GM19463 (cell line): ENCODE results near the gene KCNN3.

Source experiments
- ATAC-seq: cut with Tn5 transposase; IDR thresholded peaks from one replicate; pipeline ENCODE4 v1.9.1; 2021; ENCODE audit warnings: mild to moderate bottlenecking, moderate library complexity; ENCODE audit not compliant: unreplicated experiment

Gene KCNN3

GRCh38 chr1:154774175-154774855 lies 95.8 kb downstream of the KCNN3 start:
- ATAC-seq, result no peak

GRCh38 chr1:154773551-154773950 lies 96.5 kb downstream of the KCNN3 start:
- ATAC-seq, result no peak

GRCh38 chr1:154772606-154773506 lies 97.2 kb downstream of the KCNN3 start:
- no peak for ATAC-seq

GRCh38 chr1:154772056-154772455 lies 98.0 kb downstream of the KCNN3 start:
- no peak for ATAC-seq

- ATAC-seq, result no peak
These were observed 99.0 kb downstream of the KCNN3 start for GRCh38 chr1:154770897-154771594.

GRCh38 chr1:154769193-154769895 lies 100.7 kb downstream of the KCNN3 start:
- no peak for ATAC-seq

- no peak for ATAC-seq
These were observed 101.5 kb downstream of the KCNN3 start for GRCh38 chr1:154768456-154769125.

- ATAC-seq, result no peak
These were observed 102.5 kb downstream of the KCNN3 start for GRCh38 chr1:154767315-154768240.

GRCh38 chr1:154765970-154766369 lies 104.1 kb downstream of the KCNN3 start:
- ATAC-seq, result no peak

GRCh38 chr1:154764773-154765172 lies 105.3 kb downstream of the KCNN3 start:
- no peak for ATAC-seq

- ATAC-seq, result no peak
These were observed 105.9 kb downstream of the KCNN3 start for GRCh38 chr1:154764181-154764580.

GRCh38 chr1:154760469-154760933 lies 109.6 kb downstream of the KCNN3 start:
- ATAC-seq, result no peak

GRCh38 chr1:154759793-154760192 lies 110.3 kb downstream of the KCNN3 start:
- ATAC-seq, result no peak

- ATAC-seq, result no peak
These were observed 110.9 kb downstream of the KCNN3 start for GRCh38 chr1:154759196-154759595.

GRCh38 chr1:154758346-154758745 lies 111.7 kb downstream of the KCNN3 start:
- ATAC-seq, result no peak

- ATAC-seq, result no peak
These were observed 113.1 kb downstream of the KCNN3 start for GRCh38 chr1:154756793-154757548.

- ATAC-seq, result no peak
These were observed 114.0 kb downstream of the KCNN3 start for GRCh38 chr1:154755858-154756730.
